ENCODE data around the gene PSMC6.
"Not testable (repeated sequence)": the region's sequence is repeated elsewhere in the genome, so short reads cannot be mapped to it uniquely, and the experiment has no call there.

Gene PSMC6

DNA sequence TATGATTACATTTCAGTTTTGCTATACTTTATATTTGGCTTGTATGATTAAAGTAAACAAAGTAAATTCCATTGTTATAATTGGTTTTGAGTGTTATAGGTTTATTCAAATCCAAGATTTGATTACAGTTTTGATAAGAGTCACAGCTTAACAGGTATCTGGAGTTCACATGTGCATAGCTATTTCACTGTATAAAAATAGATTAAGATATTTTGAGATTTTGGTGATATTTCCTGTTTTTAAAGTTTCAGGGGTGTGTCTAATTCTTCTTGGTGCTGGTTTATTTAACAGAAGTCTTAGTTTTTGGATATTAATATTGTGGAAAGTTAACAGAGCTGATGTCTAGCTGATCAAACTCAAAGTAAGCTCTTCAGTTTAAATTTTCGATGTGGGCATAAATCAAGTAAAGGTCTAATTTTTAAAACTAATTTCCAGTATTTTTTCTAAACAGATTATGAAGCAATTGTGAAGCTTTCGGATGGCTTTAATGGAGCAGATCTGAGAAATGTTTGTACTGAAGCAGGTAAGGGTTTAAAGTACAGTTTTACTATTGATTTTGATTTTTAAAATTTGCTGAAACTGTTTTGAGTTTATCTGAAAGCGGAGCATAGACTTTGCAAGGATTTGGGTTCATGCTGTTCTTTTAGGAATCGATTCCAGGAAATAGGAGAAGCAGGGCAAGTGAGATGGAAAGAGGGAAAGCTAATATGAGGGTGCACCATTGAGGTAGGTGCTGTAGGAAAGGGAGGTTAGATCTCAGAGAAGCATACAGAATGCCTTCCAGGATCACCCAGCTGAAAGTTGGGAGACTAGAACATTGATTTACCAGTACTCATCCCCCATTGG lies 16.7 kb downstream of the PSMC6 start:
- no peak for DNase-seq

DNA sequence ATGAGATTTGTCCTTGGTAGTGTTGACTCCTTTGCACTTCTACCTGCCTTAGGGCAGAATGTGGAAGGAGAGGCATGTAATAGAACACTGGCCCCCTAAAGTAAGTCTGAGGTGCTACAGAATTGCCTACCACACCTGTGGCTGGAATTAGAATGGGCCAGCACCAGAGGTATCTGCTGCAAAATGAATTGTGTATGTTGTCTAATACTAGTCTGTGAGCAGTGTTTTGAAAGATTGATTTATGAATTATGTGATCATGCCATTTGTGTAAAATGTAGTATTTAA lies 17.3 kb downstream of the PSMC6 start:
- DNase-seq: no peak

DNA sequence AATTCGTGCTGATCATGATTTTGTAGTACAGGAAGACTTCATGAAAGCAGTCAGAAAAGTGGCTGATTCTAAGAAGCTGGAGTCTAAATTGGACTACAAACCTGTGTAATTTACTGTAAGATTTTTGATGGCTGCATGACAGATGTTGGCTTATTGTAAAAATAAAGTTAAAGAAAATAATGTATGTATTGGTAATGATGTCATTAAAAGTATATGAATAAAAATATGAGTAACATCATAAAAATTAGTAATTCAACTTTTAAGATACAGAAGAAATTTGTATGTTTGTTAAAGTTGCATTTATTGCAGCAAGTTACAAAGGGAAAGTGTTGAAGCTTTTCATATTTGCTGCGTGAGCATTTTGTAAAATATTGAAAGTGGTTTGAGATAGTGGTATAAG lies 20.5 kb downstream of the PSMC6 start:
- DNase-seq: not testable (repeated sequence)

DNA sequence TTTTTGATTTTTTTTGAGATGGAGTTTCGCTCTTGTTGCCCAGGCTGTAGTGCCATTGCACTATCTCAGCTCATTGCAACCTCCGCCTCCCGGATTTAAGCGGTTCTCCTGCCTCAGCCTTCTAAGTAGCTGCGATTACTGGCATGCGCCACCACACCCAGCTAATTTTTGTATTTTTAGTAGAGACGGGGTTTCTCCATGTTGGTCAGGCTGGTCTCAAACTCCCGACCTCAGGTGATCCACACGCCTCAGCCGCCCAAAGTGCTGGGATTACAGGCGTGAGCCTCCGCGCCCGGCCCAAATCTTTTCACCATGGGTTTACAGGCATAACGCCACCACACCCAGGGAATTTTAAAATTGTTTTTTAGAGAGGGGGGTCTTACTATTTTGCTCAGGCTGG lies 22.0 kb downstream of the PSMC6 start:
- not testable (repeated sequence) for DNase-seq

DNA sequence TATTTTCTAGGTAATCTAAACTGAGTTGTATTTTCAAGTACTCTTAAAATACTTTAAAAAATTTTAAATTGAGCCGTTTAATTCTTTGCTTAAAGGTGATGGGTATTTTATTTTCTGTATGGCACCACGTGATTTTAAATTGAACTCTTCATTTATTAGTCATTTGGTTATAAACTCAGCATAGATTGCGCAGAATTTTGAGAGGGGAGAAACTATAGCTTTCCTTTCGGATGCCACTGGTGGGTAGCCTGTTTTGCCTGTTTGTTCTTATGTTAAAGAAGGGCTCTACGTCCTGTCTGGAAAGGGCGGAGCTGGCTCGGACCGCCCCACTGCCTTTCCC lies 22.6 kb downstream of the PSMC6 start:
- DNase-seq: no peak

DNA sequence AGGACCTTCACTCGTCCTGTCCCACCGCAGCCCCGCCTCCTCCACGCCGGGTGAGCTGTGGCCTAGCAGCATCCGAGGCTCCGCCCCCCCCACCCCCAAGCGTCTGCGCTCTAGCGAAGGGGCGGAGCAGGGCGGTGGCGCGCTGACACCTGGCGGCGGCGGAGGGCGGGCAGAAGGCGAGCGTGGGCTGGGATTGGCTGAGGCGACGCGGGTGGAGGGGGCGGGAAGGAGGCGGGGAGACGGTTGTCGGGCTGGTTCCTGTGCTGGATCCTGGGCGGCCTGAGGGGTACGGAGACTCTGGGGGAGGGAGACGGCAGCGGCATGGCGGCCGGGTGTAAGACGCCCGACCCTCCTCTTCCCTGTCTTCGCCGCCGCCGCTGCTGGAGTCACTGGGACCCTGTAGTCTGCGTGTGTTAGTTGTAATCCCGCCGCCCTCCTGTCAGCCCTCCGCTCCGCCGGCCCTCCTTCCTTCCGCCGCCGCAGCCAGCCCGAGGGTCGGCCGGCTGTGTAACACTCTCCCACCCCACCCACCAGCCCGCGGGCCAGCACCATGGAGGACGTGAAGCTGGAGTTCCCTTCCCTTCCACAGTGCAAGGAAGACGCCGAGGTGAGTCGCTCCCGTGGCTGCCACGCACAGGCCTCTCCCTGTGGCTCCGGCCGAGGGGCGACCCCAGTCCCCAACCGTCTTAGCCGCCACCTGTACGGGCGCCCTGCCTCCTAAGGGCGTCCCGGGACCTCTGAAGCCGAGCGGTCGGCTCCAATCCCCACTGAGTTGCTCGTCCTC lies 23.1 kb downstream of the PSMC6 start, which contains the start of gene STYX:
Gene STYX, plus strand, starts transcription at position 242 of the 784 bp plus-strand sequence. Its CDS starts 309 bp downstream, at position 551.
- peak; percentile 98 for DNase-seq

DNA sequence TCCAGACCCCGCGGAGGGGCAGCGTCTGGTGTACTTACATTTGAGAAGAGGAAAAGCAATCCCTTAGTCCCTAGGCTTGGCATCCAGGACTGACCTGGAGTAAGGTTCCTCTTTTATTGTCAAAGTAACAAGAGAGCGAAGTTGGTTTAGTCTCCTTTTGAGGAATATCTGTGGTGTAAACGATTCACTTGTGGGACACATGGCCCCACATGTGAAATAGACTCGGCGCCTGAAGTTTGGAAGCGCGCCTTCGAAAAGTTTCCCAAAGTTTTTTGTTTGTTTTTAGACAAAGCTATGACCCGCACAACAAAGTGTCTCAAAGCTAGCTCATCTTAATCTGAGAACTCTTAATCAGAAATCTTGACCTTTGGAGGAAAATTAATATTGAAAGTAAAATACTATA lies 23.7 kb downstream of the PSMC6 start:
- DNase-seq: no peak

DNA sequence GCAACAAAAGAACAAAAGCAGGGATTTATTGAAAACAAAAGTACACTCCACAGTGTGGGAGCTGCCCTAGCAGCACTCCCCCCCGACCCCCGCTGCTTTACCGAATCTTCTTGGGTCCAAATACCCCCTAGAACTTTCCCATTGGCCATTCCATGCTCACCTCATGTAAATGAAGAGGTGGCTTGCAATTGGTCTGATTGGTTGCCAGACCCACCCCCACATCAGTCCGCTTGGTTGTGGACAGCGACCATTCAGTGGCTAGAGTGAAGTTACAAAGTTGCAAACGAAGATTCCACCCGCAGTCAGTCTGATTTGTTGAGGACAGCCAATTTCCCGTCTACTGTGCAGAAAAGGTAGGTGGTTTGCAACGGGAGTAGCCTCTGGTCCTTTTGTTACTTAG lies 26.8 kb downstream of the PSMC6 start:
- no peak for DNase-seq

DNA sequence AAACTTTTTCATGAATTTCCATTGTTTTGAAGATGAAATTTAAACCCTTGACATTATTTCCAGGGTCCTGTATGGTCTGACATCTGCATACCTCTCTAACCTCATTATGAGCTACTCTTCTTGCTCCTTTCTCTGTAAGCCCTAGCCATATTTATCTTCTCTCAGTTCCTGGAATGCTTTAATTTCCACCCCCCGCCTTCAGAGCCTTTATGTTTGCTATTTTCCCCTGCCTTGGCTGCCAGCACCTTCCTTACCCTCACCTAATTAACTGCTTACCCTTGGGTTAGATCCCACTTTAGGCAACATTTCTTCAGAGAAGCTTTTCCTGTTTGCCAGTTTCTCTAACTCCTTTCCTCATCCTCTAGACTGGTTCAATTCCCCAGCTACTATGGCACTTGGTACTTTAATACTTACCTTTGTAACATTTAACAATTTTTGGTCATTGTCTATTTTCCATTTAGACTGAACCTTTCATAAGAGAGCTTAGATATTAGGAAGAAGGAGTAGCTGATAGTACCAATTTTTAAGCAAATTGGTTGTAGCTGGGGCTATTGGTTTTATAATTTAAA lies 29.0 kb downstream of the PSMC6 start:
- DNase-seq: no peak

DNA sequence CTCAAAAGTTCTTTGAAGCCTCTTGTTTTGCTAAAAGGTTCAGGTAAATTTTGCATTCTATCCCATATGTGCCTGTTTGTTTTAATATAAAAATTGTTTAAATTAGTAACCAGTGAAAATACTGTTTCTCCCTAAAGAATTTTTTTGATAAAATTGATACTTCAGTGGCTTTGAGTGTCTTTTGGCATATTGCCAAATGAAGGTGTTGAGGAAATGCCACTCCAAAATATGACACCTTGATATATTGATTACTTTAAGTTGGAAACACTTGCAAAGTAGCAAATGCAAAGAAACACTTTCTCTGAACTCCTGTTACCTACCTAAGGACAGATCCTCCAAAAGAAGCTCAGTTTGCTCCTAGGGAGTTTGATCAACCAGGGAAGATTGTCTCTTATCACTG lies 31.4 kb downstream of the PSMC6 start:
- no peak for DNase-seq

DNA sequence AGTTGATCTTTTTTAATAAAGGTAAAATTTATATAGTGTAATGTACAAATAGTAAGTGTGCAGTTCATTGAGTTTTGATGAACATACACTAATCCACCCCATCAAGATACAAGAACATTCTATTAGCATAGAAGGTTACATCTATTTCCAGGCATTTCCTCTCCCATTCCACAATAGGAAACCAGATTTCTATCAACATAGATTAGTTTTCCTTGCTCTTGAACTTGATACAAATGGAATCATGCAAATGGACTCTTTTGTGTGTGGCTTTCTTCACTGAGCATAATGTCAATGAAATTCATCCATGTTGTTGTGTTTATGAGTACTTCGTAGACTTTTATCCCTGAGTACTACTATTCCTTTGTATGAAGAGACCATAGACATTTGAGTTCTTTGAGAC lies 33.8 kb downstream of the PSMC6 start:
- DNase-seq: no peak

DNA sequence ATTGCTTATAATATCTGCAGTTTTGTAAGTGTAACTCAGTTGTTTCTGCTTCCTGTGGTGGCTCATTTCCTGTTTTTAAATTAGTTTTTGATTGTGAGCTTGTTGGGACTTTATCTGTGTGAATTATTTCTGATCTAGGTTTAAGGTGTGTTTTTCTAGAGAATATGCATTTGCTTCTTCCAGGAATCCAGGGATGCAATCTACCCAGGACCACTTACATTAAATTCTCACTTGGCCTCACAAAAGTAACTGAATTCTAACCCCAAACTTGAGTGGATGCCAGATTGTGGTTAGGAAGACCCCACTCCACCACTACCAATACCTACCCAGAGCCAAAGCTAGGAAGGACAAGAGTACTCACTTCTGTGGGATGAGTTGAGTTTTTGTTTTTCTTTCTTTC lies 34.9 kb downstream of the PSMC6 start:
- DNase-seq: no peak

DNA sequence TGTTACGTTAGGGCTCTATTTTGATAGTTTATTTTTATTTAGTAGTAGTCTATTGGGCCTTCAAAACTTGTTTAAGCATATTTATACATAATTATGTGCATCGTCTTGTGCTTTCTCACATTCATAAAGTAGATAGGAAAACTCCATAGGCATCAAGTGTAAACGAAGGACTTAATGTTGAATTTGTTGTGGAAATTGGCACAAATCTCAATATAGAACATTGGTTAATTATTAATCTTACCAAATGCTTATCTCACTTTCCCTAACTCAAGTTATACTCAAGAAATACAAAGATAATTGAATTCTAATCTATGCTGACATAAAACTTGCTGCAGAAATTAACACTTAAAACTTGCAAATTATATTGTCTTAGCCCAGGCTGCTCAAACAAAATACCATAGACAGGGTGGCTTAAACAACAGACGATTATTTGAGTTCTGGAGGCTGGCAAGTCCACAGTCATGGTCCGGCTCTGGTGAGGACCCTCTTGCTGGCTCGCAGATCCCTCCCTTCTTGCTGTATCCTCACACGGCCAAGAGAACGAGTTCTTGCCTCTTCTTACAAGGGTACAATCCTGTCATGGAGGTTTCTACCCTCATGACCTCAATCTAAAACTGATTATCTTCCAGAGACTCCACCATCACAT lies 41.8 kb downstream of the PSMC6 start:
- DNase-seq: no peak

DNA sequence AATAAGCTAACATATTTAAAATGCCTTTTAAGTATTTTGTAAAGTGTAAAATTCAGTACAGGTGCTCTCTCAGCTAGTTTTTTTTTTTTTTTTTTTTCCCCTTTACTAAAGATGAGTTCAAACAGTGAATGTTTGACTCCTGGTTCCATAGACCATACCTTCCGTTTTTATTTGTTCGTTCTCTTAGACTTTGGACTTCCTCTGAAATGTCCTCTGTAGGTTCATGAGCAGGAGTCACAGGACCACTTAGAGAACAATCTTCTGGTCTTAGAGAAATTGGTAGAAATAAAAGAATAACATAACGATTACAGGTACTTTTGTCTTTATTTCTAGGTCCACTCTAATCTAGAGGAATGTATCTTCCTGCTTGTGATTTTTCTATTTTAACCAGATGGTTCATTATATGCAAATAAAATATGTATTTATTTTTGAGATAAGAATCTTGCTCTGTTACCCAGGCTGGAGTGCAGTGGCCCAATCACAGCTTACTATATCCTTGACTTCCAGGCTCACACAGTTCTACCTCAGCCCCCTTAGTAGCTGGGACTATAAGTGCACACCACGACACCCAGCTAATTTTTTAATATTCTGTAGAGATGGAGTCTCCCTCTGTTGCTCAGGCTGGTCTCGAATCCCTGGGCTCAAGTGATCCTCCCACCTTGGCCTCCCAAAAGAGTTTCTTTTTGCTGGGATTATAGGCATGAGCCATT lies 48.8 kb downstream of the PSMC6 start:
- DNase-seq: no peak

DNA sequence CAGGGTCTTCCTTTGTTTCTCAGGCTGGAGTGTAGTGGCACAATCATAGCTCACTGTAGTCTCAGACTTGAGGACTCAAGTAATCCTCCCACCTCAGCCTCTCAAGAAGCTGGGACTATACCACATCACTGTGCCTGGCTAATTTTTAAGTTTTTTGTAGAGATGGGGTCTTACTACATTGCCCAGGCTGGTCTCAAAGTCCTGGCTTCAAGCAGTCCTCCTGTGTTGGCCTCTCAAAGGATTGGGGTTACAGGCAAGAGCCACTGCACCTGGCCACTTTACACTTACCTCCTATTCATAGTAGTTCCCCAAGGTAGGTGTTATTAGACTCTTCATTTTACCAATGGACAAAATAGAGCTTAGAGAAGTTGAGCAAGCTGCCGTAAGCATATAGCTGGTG lies 52.1 kb downstream of the PSMC6 start:
- no peak for DNase-seq

DNA sequence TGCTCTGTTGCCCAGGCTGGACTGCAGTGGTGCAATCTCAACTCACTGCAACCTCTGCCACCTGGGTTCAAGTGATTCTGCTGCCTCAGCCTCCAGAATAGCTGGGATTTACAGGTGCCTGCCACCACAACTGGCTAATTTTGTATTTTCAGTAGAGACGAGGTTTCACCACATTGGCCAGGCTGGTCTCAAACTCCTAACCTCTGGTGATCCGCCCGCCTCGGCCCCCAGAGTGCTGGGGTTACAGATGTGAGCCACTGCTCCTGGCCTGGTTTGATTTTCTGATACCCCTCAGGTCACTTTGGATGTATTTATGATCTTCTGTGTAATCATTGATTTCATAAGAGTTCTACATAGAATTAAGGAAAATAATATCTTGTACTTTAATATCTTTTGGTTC lies 55.9 kb downstream of the PSMC6 start:
- not testable (repeated sequence) for DNase-seq

DNA sequence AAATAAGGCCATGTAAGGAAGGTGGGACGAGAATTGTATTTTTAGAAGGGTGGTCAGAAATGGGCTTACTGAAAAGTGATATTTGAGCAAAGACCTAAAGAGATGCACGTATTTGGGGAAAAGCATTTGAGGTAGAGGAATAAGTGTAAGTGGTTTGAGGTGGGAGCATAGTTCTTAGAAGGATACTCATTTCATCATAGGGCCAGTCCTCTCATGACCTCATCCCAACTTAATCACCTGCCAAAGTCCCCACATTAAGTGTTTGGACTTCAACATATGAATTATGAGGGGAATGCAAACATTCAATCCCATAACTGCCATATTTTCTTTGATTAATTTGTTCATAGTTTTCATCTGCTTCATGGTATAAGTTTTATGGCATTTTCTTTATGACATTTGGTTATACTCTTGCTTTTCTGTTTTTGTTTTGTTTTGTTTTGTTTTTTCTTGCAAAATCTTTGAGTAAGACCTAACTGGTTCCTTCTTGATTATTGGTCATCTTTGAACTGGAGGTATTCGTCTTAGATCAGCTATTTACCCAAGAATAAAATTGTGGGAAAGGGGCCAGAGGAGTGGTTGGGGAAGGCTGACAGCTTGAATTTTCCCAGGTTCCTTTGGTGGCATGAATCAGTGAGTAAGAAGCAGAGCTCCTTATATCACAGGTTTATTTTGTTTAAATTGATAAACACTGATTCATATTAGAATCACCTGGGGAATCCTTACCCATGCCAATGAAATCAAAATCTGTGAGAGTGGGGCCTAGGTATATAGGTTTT lies 60.2 kb downstream of the PSMC6 start:
- DNase-seq: no peak

DNA sequence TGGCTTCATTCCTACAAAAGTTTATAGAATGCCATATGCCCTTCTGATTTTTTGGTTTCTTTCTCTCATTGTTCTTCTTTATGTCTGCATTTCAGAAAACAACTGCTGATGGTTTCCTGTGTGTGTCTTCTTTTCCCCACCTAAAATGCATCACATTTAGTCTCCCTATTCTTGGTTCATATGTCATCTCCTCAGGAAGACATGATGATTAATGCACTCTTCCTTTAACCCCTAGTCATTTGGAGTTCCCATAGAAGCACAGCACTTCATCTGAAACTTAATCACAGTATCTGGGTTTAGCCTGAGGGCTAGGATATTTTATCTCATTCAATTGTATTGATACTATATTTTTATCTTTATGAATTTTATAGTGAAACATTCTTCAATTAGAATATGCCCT lies 62.9 kb downstream of the PSMC6 start:
- DNase-seq: no peak

DNA sequence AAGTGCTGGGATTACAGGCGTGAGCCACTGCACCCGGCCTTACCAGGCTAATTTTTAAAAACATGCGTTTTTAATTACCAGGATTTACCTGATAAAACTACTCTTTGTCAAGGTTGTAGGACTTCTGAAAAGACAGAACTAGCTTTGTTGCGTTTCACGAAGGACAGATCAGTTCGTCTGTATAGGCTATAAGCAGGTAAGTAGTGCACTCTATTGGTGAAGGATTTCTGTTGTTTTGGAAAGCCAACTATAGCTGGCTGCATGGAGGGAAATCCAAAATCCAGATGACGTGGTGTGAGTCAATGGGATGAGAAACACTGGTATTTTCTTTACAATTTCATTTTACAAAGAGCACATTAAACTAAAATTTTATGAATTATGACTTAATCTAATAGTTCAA lies 69.8 kb downstream of the PSMC6 start:
- DNase-seq: no peak

All from activated CD8-positive, alpha-beta memory T cell treated with anti-CD3 and anti-CD28 coated beads, Interleukin-2, amount 50 U/mL, for 48 hours (primary cell).